GM18502 (cell line): ENCODE results near the gene CFD.
"Not testable (repeated sequence)": the region's sequence is repeated elsewhere in the genome, so short reads cannot be mapped to it uniquely, and the experiment has no call there.

Experiments used
- ATAC-seq: cut with Tn5 transposase; IDR thresholded peaks from one replicate; pipeline ENCODE4 v1.9.1; 2021; ENCODE audit warnings: mild to moderate bottlenecking; ENCODE audit not compliant: unreplicated experiment, poor library complexity

CFD gene

GRCh38 chr19:858868-859843, at the start of gene CFD:
TSS of gene CFD (plus strand) at chr19:859664. CDS start at chr19:859690, 26 bp downstream.
- ATAC-seq: no peak

DNA sequence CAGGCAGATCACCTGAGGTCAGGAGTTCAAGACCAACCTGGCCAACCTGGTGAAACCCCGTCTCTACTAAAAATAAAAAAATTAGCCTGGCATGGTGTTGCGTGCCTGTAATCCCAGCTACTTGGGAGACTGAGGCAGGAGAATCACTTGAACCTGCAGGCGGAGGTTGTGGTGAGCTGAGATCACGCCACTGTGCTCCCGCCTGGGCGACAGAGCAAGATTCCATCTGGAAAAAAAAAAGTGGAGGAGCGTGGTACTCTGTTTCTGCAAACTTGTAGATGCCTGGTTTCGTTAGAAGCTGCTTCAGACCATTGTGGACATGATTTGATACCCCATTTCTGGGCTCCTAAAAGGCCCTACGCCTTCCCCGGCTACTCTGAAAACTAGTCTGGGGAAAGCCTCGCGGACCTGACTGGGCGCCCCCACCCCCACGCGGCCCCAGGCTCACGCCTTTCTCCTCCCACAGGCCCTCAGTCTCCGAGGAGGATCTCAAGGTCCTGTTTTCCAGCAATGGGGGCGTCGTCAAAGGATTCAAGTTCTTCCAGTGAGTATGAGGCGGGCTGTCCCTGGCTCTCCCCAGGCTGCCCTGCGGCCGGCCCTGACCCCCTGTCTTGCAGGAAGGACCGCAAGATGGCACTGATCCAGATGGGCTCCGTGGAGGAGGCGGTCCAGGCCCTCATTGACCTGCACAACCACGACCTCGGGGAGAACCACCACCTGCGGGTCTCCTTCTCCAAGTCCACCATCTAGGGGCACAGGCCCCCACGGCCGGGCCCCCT, 49.2 kb upstream of the CFD start:
- ATAC-seq: no peak

GRCh38 chr19:810883-811489, 48.5 kb upstream of the CFD start:
- ATAC-seq: no peak

DNA sequence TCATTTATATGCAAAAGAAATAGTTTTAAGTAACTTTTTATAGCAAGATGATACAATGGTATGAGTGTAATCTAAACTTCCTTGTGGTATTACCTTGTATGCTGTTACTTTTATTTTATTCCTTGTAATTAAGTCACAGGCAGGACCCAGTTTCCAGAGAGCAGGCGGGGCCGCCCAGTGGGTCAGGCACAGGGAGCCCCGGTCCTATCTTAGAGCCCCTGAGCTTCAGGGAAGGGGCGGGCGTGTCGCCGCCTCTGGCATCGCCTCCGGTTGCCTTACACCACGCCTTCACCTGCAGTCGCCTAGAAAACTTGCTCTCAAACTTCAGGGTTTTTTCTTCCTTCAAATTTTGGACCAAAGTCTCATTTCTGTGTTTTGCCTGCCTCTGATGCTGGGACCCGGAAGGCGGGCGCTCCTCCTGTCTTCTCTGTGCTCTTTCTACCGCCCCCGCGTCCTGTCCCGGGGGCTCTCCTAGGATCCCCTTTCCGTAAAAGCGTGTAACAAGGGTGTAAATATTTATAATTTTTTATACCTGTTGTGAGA, 47.9 kb upstream of the CFD start:
- no peak for ATAC-seq

GRCh38 chr19:812049-812746, 47.3 kb upstream of the CFD start:
- no peak for ATAC-seq

DNA sequence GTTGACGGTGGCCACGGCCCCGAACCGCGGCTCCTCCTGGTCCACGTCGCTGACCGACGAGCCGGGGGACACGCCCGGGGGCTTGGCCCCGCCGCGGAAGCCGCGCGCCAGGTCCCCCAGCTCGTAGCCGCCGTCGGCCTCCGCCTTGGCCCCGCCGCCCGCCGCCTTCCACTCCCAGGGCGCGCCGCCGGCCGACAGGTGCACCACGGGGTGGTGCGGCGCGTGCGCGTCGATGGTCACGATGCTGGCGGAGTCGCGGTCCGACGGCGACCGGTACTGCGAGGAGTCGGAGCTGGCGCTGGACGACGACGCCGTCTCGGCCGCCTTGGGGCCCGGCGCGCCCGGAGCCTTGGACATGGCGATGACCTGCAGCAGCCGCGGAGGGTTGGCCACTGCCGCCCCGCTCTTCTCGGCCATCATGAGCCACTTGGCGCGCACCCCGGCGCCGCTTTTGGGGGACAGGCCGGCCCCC, 46.7 kb upstream of the CFD start:
- no peak for ATAC-seq

- ATAC-seq: no peak
Observed at GRCh38 chr19:813219-814151, 46.0 kb upstream of the CFD start.

DNA sequence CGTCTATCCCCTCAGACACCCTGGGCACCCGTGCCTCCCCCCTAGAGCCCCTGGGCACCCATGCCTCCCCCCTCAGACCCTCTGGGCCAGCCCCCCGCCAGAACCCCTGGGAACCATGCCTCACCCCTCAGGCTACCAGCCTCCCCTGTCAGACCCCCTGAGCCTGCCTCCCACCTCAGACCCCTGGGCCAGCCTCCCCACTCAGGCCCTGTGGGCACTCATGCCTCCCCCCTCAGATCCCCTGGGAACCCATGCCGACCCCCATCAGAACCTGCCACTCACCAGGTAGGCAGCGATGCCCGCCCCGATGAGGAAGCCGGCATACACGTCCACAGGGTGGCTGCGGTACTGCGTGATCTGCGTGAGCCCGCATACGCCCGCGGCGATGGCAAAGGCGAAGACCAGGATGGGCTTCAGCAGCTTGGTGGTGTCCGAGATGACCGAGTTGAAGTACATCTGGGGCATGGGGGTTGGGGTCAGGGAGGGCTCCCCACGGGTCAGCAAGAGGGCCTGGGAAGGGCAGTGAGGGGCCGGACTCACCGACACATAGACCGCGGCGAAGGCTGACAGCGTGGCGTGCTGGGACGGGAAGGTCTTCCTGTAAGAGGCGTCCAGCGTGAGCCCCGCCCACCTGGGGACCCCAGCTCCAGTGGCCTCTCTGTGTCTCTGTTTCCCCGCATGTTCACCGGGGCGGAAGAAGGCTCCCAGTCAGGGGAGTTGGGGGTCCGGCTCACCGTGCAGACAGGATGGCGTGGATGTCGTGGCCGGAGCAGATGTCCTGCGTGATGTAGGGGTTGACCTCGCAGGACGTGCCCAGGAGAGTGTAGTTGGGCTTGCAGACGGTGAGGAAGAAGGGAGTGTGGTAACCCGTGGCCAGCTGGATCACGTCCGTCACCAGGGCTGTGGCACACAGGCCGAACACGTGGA, 45.0 kb upstream of the CFD start:
- ATAC-seq: no peak

- ATAC-seq: no peak
Observed at GRCh38 chr19:815079-815774, 44.2 kb upstream of the CFD start.

DNA sequence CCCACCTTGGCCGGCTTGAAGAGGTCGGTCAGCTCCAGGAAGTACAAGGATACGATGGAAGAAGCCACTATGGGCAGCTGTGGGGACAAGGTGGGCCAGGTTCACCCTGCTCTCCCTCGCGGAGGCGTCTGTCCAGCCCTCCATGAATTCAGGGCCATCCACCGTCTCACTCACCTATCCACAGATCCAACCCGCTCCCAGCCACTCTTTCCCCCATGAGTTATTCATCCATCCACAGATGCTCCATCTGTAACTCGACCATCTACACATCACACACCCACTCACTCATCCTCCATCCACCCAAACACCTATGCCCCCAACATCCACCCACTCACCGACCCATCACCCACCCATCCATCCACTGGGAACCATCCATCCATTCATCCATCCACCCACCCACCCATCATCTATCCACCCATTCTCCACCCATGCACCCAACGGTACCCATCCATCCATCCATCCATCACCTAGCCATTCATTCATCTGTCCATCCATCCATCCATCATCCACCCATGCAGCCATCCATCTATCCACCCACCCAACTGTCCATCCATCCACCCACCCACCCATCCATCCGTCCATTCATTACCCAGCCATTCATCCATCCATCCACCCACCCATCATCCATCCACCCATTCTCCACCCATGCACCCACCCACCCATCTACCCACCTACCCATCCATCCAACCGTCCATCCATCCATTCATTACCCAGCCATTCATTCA, 43.5 kb upstream of the CFD start:
- no peak for ATAC-seq

- ATAC-seq: no peak
Observed at GRCh38 chr19:816500-816857, 43.0 kb upstream of the CFD start.

- not testable (repeated sequence) for ATAC-seq
Observed at GRCh38 chr19:820212-820611, 39.3 kb upstream of the CFD start.

DNA sequence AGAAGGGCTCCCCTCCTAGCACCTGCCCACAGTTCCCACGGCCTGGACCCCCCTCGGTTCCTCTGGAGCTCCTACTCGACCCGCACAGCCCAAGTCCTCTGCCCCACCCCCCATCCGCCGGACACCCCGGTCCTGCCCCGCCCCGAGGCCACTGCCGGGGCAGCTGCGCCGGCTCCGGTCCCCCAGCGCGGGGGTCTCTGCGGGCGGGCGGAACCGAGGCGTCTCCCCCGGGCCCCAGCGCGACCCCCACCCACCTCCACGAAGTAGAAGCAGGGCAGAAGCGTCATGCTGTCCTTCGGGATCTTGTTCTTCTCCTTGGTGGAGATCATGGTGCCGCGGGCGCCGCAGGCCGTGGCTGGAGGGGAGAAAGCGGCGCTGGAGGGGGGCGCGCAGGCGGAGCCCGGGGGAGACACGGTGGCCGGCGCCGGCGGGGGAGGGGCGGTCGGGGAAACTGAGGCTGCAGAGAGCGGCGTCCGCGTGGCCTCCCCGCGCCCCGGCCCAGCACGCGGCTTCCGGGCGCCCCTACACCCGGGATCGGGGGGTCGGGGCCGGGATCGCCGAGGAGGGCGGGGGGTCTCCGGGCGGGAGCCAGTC, 38.1 kb upstream of the CFD start:
- ATAC-seq: no peak

DNA sequence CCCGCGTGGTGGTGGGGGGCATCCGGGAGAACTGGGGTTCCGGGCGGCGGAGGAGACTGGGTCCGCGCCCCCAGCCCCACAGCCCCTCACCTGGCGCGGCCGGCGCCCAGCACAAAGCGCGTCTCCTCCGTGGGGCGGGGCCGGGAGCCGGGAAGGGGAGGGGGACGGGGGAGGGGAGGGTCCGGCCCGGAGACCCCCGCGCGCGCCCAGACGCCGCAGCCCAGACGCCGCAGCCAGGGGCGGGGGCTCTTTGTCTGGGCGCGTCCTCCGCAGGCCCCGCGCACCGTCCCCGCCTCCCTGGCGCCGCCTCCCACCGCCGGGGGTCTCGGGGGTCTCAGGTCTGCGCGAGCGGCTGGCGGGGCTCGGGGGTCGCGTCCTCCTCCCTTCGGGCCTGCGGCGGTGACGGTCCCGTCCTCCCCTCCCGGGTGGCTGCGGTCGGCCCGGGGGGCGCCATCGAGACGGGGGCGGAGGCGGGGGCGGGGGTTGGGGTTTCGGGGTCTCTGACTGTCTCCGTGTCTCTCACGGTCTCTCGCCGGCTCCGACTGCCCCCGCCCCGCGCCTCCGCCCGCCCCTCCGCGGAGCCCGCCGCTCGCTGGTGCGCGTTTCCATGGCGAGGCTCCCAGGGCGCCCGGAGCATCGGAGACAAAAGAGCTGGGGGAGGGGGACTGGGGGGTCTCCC, 37.5 kb upstream of the CFD start, which contains the start of gene PLPPR3:
Gene PLPPR3, minus strand, starts transcription at position 131 of the 679 bp plus-strand sequence. CDS start 396 bp downstream, outside the sequence.
- no peak for ATAC-seq

GRCh38 chr19:823565-824121, 35.8 kb upstream of the CFD start:
- no peak for ATAC-seq
